Muscle of leg (tissue), 11 donors: ENCODE data around the gene ATG5. TPM values are rescaled to one million over a fixed set of nuclear protein-coding genes. Genes with fewer than 3 reads are reported as not detected.

Experiments
- DNase-seq: peaks from one replicate; pipeline ENCODE4 v3.0.0; 2013
- H3K27ac ChIP-seq: one replicate; pipeline ENCODE4 v1.5.1; 2013; ENCODE audit warnings: mild to moderate bottlenecking, low read length, control low read depth
- H3K27me3 ChIP-seq: one replicate; pipeline ENCODE4 v1.6.1; 2013; ENCODE audit warnings: low read length; ENCODE audit not compliant: control insufficient read depth, insufficient read depth
- H3K36me3 ChIP-seq: one replicate; pipeline ENCODE4 v1.6.1; 2013; ENCODE audit warnings: low read length; ENCODE audit not compliant: control insufficient read depth, insufficient read depth
- H3K4me1 ChIP-seq: one replicate; pipeline ENCODE4 v1.6.1; 2013; ENCODE audit warnings: low read length; ENCODE audit not compliant: control insufficient read depth, insufficient read depth
- H3K4me3 ChIP-seq: one replicate; pipeline ENCODE4 v1.5.1; 2013; ENCODE audit warnings: low read length, control low read depth
- H3K9me3 ChIP-seq: replicated peaks from 2 replicates; pipeline ENCODE4 v1.6.1; 2013; ENCODE audit warnings: low read depth, low read length; ENCODE audit not compliant: control insufficient read depth
- WGBS: methylation state at CpG from one replicate; pipeline ENCODE4 v1.1.5; 2013; ENCODE audit warnings: missing lambda C conversion rate; ENCODE audit not compliant: insufficient coverage; 5-methylcytosine and 5-hydroxymethylcytosine counted together
- polyA plus RNA-seq, 8 donors: library from polyadenylated mRNA; unstranded; fragments of 120-200 nt; gene quantifications; one replicate each; pipeline versions ENCODE4 v1.2.1 to v1.2.3, GENCODE V29; 2013; ENCODE audit warnings: inconsistent platforms in 1 of 8, low replicate concordance in 1 of 8; ENCODE audit not compliant: insufficient read length in 8 of 8, insufficient read depth in 1 of 8
- total RNA-seq: library from RNA; stranded (reverse); fragments of 120-200 nt; gene quantifications from one replicate; pipeline ENCODE4 v1.2.4, GENCODE V29; 2013

The ATG5 gene
- total and polyA plus RNA-seq, 9 donors: 19.2 to 29.8 (median 23.9) TPM

DNA sequence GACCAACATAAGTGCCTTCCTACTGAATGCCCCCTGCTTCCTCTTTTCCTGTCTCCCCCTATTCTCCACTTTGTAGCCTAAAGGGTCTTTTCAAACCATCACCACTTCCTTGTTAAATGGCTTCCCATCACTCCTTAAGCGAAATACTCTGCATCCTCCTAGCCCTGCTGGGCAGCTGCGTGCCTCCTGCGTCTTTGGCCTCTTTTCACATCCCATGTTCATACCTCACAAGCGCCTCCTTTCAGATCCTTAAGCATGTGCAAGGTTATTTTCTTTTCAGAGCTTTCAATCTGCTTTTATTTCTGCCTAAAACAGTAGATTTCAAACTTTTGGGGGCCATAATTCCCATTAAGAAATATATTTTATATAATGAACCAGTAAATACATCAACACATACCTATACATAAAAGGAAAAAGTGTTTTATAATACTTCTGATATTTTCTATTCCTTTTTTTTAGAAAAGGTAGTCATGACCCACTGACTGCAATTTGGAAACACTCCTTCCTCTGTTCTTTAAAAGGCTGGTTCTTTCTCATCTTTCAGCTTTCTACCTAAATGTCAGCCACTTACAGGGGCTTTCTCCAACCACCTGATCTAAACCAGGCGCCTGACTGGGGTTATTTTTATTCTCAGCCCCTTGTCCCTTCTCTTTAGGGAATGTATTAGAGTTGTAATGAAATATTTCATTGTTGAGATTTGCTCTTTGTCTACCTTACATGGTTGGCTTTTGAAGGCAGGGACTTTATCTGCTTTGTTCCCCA, 155.3 kb downstream of the ATG5 start:
- Histone ChIP-seq H3K4me3 (no peak overlapping the region), H3K36me3 (no peaks in the 10 kb centered on the region), H3K27me3 (no peaks in the 10 kb centered on the region), H3K4me1 (peaks cover 12% of the 10 kb centered on the region), H3K9me3 (no peaks in the 10 kb centered on the region), H3K27ac (no peak overlapping the region)
- WGBS: 90% methylated on average over 3 of the region's 5 CpGs
- DNase-seq: no peak

DNA sequence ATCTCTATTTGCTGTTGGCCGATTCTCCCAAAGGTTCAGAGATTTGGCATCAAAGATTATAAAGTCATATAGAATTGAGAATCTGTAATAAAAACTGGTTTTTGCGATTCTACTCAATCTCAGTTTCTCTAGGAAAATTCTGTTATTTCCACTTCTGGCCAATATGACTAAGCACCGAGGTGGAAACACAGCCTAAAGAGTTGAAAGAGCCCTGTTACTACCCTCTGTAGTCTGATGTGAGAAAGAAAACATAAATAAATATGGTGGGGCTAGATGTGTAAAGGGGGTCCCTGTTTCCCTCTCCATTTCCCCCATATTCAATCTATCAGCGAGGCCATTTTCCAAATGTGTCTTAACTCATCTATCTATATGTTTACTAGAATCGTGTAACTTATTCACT, 156.0 kb downstream of the ATG5 start:
- WGBS: no CpG with 5 or more reads among the region's 5 CpGs
- Histone ChIP-seq H3K4me3 (no peak overlapping the region), H3K4me1 (peaks cover 12% of the 10 kb centered on the region), H3K27me3 (no peaks in the 10 kb centered on the region), H3K36me3 (no peaks in the 10 kb centered on the region), H3K27ac (no peak overlapping the region), H3K9me3 (no peaks in the 10 kb centered on the region)
- no peak for DNase-seq

- H3K36me3 ChIP-seq: no peaks in the 10 kb centered on the region
- WGBS: 72% methylated on average over 10 of the region's 15 CpGs
- H3K27ac ChIP-seq: peak overlapping the region; percentile 31
- H3K27me3 ChIP-seq: no peaks in the 10 kb centered on the region
- DNase-seq: peak; percentile 25
- H3K4me1 ChIP-seq: peaks cover 20% of the 10 kb centered on the region
- no peaks in the 10 kb centered on the region for H3K9me3 ChIP-seq
- no peak overlapping the region for H3K4me3 ChIP-seq
Measured at GRCh38 chr6:106168097-106168888, 157.3 kb downstream of the ATG5 start.

DNA sequence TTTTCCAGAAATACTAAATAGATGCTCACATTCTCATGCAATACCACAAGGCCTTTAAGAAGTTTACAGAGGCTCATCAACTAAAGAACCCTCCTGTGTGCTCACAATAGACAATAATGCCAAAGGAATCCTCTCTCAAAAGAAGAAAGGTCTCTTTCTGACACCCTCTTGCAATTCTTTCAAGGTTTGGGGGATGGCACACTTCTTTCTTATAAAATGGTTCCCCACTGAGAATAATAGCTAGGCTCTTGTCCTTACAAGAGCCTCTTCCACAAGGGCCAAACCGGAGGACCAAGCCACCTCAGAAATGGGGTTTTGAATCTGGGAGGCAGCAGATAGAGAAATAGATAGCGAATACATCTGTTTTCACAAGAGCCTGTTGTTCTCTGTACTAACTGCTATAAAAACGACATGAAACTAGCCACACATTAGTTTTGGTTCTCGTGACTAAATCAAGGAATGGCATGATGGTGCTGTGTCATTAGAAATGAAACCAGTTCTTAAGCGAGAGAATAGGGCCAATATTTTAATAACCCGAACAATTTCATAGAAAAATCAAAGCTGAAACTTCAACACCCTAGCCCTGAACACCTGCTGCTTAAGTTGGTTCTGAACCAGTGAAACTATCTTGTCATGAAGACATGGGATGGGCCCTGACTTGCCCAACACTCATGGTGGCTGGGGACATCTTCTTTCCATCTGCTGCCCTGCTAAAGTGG, 158.3 kb downstream of the ATG5 start:
- no peaks in the 10 kb centered on the region for H3K36me3 ChIP-seq
- no peak overlapping the region for H3K27ac ChIP-seq
- no peaks in the 10 kb centered on the region for H3K27me3 ChIP-seq
- no CpG with 5 or more reads among the region's 6 CpGs for WGBS
- peaks cover 21% of the 10 kb centered on the region for H3K4me1 ChIP-seq
- no peak for DNase-seq
- no peaks in the 10 kb centered on the region for H3K9me3 ChIP-seq
- H3K4me3 ChIP-seq: no peak overlapping the region

- H3K4me1 ChIP-seq: peaks cover 21% of the 10 kb centered on the region
Measured at GRCh38 chr6:106165885-106166485, 159.6 kb downstream of the ATG5 start.

GRCh38 chr6:106163966-106164877, 161.3 kb downstream of the ATG5 start:
- H3K4me3 ChIP-seq: no peak overlapping the region
- peaks cover 2% of the 10 kb centered on the region for H3K27me3 ChIP-seq
- peak overlapping the region; percentile 88 for H3K27ac ChIP-seq
- no peaks in the 10 kb centered on the region for H3K36me3 ChIP-seq
- peaks cover 21% of the 10 kb centered on the region for H3K4me1 ChIP-seq
- WGBS: 68% methylated on average over 6 of the region's 17 CpGs
- DNase-seq: peak; percentile 85
- no peaks in the 10 kb centered on the region for H3K9me3 ChIP-seq

More at GRCh38 chr6:106165885-106166485, 159.6 kb downstream of the ATG5 start:
- Histone ChIP-seq H3K27ac (no peak overlapping the region), H3K36me3 (no peaks in the 10 kb centered on the region), H3K4me3 (no peak overlapping the region), H3K27me3 (no peaks in the 10 kb centered on the region), H3K9me3 (no peaks in the 10 kb centered on the region)
- no peak for DNase-seq
- no CpG with 5 or more reads among the region's 3 CpGs for WGBS

DNA sequence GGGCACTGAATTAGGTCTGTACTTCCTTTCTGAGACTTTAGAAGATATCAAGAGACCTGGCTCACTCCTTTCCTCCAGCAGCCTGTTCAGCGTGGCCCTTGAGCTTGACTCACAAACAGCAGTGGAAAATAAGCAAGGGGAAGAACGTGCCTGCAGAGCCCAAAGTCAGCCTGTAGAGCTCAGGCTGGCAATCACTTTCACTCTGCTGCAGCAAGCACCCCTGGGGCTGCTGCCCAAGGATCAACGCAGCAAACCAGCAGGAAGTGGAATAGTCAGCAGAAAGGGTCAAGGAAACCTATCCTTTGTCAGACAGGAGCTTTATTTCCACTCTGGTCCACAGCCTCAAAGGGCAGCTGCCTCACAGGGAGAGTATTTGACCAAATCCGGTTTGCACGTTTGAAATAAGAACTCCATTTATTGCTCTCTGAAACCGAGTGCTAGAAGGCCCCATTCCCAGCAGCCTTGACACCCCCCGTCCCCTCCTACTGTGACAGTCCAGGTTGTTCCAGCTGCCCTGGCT, 162.1 kb downstream of the ATG5 start:
- Histone ChIP-seq H3K27me3 (peaks cover 2% of the 10 kb centered on the region), H3K27ac (peak overlapping the region; percentile 88), H3K4me1 (peaks cover 16% of the 10 kb centered on the region), H3K4me3 (no peak overlapping the region), H3K36me3 (no peaks in the 10 kb centered on the region), H3K9me3 (no peaks in the 10 kb centered on the region)
- DNase-seq: peak; percentile 65
- 4% methylated on average over 6 of the region's 7 CpGs for WGBS

DNA sequence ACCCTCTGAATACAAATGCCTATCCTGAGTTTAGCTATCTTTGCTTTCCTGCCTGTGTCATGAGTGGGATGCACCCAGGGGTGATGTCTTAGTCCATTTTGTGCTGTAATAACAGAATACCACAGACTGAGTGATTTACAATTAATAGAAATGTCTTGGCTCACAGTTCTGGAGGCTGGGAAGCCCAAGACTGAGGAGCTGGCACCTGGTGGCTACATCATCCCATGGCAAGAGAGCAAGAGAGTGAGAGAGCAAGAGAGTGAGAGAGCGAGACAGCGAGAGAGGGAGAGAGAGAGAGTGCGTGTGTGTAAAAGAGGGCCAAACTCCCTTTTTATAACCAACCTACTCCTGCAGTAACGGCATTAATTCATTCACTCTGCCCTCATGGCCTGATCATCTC, 162.6 kb downstream of the ATG5 start:
- DNase-seq: no peak
- Histone ChIP-seq H3K27me3 (peaks cover 2% of the 10 kb centered on the region), H3K9me3 (no peaks in the 10 kb centered on the region), H3K36me3 (no peaks in the 10 kb centered on the region), H3K4me1 (peaks cover 10% of the 10 kb centered on the region), H3K4me3 (no peak overlapping the region), H3K27ac (no peak overlapping the region)
- no CpG with 5 or more reads among the region's 4 CpGs for WGBS

DNA sequence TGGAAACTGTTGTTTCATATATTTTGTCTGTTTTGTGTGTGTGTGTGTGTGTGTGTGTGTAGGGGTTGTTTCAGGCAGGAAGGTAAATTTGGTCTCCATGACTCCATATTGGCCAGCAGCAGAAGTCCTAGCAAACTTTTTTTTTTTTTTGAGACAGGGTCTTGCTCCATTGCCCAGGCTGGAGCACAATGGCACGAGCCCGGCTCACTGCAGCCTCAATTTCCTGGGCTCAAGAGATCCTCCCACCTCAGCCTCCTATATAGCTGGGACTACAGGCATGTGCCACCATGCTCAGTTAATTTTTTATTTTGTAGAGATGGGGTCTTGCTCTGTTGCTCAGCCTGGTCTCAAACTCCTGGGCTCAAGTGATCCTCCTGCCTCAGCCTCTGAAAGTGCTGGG, 163.7 kb downstream of the ATG5 start:
- H3K27ac ChIP-seq: no peak overlapping the region
- H3K4me1 ChIP-seq: peaks cover 9% of the 10 kb centered on the region
- no peak overlapping the region for H3K4me3 ChIP-seq
- no CpG with 5 or more reads among the region's 2 CpGs for WGBS
- H3K27me3 ChIP-seq: peaks cover 2% of the 10 kb centered on the region
- no peak for DNase-seq
- H3K9me3 ChIP-seq: no peaks in the 10 kb centered on the region
- no peaks in the 10 kb centered on the region for H3K36me3 ChIP-seq
